IPS DF 4.7 (cell line): Measurements from ENCODE around the gene TRIP6.
"Not testable (repeated sequence)": the region's sequence is repeated elsewhere in the genome, so short reads cannot be mapped to it uniquely, and the experiment has no call there.

ENCODE experiments used
- DNase-seq: peaks from one replicate; pipeline ENCODE4 v3.0.0-alpha.2; 2013; ENCODE audit warnings: low spot score; ENCODE audit errors: extremely low read depth

The TRIP6 gene

GRCh38 chr7:100910443-100910842 lies 43.3 kb downstream of the TRIP6 start:
- DNase-seq, result not testable (repeated sequence)

GRCh38 chr7:100911484-100911883 lies 44.3 kb downstream of the TRIP6 start:
- DNase-seq, result no peak

GRCh38 chr7:100914208-100914878 lies 47.2 kb downstream of the TRIP6 start:
- no peak for DNase-seq

- no peak for DNase-seq
Measured at GRCh38 chr7:100914879-100915447, 47.8 kb downstream of the TRIP6 start.

GRCh38 chr7:100919335-100919734 lies 52.1 kb downstream of the TRIP6 start:
- DNase-seq, result not testable (repeated sequence)

GRCh38 chr7:100919779-100920437 lies 52.7 kb downstream of the TRIP6 start:
- not testable (repeated sequence) for DNase-seq

- DNase-seq, result no peak
Measured at GRCh38 chr7:100921039-100921438, 53.9 kb downstream of the TRIP6 start.
